ENCODE results near the gene BCORL1.

The BCORL1 gene

DNA sequence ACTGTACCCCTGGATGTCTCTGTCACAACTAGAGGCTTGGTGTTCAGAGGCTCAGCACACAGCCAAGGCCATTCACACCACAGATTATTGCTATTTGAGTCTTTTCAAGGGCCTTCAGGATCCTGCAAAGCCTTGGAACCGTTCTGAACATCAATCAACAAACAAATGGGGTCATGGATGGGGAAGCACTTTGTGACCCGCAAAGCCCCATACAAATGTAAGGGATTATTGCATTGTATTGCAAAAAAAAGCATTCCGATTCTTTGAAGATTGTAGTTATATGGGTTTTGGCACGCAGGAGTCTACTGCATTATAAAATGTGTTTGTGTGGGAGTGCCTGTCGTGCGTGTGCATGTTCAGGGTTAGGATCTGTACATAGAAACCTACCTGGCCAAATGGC lies 17.3 kb upstream of the BCORL1 start:
- DNase-seq (ENCODE audit: low spot score) = no peak

DNA sequence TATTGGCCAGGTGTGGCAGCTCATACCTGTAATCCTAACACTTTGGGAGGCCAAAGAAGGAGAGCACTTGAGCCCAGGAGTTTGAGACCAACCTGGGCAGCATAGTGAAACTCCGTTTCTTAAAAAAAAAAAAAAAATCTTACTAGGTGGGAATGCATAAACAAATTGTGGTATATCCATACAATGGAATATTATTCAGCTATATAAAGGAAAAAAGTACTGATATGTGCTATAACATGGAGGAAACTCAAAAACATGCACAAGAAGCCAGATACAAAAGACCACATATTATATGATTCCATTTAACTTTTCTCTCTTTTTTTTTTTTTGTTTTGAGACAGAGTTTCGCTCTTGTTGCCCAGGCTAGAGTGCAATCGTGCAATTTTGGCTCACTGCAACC lies 13.5 kb upstream of the BCORL1 start:
- no peak for DNase-seq (ENCODE audit: low spot score)

DNA sequence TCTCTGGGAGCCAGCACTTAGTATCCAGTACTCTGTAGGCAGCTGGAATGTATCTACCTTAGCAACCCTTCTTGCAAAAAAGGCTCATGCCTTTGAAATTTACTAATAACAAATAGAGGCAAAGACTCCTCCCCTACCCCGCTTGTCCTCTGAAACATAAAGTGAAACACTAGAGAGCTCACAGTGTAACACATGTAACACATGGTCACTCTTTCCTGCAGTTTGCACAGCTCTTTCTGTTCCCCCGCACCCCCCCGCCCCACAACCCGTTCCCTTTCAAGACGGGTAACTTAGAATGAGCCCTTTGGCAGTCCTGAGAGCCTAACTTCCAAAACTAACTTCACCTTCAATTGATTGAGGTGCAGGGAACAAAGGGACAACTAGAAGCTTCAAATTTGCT lies 6.0 kb upstream of the BCORL1 start:
- DNase-seq (ENCODE audit: low spot score) = no peak

DNA sequence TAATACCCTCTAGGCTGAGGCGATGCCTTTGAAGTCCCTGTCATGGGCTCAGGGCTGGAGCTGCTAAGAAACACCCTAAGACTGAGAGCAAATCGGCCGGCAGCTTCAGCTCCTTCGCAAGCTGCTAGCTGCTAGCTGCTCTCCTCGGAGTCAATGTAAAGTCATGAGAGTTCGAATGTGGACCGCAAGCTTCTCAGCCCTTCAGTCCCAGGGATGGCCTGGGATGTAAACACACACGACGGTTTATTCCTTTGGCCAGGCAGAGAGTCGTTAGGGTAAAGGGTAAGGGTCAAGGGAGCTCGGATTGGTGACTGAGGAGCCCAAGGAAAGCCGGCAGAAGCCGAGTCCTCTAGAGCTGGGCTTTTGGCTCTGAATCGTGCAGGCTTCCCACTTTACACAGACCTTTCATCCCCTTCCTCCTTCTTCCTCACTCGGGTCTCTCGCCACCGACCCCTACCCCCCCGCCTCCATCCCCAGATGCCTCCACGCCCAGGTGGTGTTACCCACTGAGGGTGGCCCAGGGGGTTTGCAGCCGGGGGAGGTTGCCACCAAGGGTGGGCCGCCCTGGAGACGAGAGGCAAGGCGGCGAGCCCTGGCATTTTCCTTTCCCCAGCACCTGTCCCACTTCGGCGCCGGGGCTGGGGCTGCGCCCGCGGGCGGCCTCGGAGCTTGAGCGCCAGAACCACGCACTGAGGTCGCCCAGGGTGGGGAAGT lies 3.1 kb upstream of the BCORL1 start:
- no peak for DNase-seq (ENCODE audit: low spot score)

DNA sequence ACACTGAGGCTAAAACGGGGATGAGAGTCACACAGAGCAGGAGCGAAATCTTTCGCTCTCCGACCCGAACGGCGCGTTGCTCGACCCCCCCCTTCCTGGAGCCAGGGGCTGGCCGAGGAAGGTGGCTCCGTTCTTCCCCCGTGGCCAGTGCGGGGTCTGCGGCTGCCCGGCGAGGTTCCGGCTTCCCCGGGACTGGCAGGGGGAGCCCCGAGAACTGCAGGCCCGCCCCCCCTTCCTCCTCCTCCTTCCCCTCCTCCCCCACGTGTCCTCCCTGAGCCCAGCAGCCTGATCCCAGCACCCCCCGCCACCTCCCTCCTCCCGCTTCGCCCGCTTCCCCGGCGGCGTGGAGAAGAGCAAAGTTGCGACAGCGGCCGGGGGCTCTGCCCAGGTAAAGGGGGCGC lies 2.4 kb upstream of the BCORL1 start:
- no peak for DNase-seq (ENCODE audit: low spot score)

DNA sequence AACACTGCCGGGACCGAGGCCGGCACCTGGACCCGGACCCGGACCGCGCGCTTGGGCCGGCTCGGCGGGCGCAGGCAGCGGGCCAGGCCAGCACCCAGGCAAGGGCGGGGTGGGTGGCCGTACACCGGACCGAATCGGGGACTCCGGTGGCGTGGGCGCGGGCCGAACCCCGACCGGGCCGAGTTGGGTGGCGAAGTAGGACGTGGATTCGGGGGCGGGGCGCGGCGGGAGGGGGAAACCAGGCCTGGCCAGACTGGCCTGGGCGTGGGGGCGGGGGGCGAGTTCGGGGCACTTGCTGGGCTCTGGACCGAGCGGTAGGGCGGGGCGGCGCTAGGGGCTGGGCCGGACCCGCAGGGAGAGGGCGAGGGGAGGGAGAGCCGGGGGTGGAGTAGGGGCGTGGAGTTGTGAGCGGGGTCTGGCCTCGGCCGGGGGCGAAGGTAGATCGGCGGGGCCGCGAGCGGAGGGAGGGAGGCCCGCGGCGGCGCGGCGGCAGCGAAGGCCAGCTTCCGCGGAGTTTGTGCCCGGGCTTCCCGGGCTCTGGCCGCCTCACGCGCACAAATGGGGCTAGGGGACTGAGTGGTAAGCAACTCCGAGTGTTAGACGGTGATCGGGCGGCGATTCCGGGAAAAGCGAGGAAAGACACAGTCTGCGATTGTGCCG lies 1.8 kb upstream of the BCORL1 start:
- DNase-seq (ENCODE audit: low spot score) = no peak

DNA sequence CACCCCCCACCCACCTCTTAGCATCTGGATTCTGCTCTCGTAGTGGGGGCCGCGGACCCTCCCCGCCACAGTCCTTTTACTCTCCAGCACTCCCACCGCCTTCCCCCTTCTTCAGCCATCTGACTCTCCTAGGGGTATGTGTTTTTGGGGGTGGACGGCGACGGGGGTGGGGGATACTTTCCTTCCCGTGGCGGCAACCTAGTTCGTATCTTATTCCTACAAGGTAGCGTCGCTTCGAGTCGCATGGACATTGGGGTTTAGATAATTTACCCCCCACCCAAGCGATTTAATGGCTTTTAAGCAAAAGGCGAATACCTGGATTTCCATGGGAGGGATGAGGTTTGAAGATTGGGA lies 1.3 kb upstream of the BCORL1 start:
- no peak for DNase-seq (ENCODE audit: low spot score)

DNA sequence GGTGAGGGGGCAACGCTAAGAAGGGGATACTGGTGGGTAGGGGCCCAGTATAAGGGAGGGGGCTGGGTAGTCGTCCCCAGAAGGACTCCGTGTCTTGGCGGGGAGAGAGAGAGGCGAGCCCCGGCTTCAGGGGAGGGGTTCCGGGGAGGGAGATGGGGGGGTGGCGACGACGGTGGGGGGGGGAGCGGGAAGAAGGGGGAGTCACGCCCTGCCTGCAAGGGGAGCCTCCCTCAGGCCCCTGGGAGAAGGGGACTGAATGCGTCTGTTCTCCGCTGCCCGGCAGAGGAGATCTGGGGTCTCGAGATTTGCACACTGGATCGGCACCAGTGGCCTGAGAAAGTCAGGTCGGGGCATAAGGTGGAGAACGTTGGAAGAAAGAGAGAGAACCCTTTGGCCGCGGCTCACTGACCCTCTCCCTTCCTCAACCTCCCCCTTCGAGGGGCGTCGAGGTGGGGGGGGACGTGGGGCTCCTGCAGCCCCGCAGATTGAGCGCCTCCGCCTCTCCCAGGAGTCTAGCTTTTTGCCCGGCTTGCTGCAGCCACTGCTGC lies 609 bp upstream of the BCORL1 start:
- no peak for DNase-seq (ENCODE audit: low spot score)

DNA sequence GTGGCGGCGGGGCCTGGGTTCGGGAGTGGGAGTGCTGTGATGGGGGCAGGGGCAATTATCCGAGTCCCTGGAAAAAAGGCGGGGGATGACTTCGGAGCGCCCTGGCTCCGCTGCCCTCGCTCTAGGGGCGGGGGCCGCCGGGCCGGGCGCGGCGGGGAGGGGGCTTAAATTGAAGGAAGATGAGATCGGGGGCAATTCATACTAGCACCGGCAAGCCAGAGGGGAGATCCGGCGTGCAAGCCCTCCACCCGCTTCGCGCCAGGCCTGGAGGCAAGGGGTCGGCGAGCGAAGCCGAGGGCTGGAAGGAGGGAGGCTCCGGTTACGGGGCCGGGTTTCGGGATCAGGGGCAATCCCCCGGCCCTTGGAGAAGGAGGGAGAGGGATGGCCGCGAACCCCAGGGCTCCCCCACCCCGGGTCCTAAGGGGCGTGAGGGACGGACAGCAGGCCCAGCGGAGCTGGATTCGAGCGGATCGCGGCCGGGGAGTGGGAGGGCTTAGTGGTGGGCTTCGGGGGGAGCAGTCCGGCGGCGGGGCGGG lies 1.2 kb downstream of the BCORL1 start:
- no peak for DNase-seq (ENCODE audit: low spot score)

DNA sequence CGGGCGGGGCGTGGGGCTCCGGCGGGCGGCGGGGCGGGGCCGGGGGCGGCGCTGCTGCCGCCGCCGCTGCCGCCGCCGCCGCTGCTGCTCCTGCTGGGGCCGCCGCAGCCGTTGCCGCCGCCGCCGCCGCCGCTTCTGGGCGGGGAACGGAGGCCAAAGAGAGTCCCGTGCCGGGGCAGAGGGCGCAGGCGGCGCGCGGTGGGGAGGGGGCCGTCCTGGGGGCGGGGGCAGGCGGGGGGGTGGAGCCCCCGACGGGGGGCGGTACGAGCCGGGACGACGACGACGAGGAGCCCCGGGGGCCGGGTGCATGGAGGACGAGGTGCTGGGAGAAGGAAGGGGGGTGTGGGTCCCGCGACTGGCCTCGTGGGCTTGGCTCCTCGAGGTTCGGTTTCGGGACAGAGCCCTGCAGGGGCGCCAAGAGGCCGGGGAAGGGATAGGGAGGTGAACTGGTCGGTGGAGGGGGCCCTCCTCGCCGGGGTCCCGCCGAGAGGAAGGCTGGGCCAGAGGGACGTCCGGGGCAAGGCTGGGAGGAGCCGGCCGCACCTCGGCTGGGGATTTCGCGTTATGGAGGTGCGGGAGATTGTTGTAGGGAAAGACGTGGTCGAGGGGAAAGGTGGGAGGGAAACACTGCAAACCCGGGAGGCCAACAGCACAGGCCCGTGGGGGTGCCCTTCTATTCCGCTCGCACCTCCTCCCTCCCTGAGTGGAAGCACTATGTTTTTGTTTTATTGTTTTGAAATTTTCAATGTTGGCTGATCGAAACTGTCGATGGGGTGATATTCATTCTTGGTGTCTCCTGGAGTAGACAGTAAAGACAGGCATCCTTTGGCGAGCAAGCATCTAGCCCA lies 1.9 kb downstream of the BCORL1 start:
- DNase-seq (ENCODE audit: low spot score) = peak; percentile 11

DNA sequence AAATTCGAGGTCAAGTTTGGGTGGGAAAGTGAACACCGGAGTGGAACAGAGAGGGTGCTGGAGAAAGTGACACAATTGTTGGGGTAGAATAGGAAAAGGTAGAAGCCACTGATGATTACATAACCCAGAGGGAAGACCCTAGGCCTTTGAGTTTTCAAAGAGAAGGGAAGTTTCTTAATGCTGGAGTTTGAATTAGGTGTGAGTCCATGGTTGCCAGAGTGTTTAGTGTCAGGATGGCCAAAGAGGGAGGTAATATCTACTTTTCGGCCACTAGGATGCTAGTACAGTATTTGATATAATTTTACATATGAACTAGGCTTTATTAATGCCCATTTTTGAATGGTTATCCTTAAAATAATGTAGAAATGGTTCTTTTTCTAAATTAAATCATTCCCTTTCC lies 5.4 kb downstream of the BCORL1 start:
- no peak for DNase-seq (ENCODE audit: low spot score)

DNA sequence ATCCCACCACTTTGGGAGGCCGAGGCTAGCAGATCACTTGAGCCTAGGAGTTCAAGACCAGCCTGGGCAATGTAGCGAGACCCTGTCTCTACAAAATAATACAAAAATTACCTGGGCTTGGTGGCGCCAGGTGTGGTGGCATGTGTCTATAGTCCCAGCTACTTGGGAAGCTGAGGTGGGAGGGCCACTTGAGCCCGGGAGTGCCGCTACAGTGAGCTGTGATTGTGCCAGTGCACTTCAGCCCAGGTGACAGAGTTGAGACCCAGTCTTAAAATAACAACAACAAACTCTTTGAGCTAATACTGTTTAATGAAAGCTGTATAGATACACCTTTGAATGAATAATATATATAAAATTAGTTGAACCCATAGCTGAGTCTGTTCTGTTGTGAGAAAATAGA lies 9.7 kb downstream of the BCORL1 start:
- DNase-seq (ENCODE audit: low spot score) = no peak

DNA sequence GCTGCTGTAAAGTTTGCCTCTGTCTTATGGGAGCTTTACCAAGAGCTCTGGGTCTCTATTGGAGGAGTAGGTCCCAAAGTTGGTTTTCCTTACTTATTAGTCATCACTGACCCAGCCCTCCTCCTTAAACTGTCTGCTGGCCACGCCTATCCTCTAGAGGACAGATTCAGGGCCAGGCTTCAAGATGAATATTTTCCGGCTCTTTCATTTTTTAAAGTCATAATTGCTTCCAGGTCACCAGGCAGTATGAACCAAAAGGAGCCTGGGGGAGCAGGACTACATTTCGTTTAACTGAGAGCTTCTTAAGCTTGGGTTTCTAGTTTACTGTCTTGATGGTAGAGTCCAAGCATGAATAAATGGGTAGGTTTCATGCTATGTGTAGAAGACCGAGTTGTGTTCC lies 13.7 kb downstream of the BCORL1 start:
- DNase-seq (ENCODE audit: low spot score) = no peak

DNA sequence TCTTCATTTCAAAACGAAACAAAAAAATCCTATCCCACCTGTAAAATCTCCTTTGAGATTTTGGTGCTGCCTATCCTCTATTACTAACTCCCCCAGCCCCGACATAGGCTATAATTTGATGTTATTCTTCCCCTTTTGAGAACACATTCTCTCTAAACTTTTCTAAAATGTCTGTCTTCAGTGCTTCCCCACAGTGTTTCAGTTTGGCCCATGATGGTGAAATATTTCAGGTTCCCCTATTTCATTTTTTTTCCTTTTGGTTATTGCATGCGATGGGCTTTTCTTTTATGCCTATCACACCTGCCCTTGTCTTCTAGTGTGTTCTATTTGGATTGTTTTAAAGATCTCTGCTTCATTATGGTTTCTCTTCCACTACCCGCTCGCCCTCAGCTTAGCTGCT lies 14.7 kb downstream of the BCORL1 start:
- no peak for DNase-seq (ENCODE audit: low spot score)

DNA sequence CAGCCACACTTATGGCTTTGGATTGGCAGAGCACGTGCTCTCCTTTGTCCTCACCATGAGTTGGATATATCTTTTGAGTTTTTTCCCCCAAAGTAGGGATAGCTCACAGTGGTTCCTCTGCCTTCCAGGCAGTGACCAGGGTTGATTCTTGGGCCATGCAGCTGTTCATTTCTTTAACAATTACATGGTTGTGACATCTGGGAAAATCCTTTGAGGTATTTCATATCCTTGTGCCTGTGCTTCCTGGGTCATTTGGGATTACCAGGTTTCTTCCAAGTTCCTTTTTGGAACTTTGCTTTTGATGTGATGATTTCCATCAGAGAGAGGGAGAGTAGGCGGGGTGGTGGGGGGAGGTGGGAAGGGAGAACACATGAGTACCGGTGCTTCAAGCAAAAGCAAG lies 15.6 kb downstream of the BCORL1 start:
- no peak for DNase-seq (ENCODE audit: low spot score)

DNA sequence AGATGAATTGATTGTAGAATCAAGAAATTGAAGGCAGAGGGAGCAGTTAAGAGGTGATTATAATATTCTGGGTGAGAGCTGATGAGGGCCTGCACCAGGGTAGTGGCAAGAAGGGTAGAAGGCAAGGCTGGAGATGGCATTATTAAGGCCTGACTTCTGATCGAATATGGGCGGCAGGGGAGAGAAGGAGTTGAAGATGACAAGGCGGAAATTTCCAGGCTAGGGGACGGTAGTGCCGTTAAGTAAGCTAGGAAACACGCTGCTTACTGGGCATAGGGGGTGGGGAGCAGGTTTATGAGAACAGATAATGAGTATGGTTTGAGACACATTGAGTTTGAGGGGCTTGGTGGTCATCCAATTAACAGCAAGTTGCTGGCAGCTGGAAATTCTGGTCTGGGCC lies 19.5 kb downstream of the BCORL1 start:
- no peak for DNase-seq (ENCODE audit: low spot score)

DNA sequence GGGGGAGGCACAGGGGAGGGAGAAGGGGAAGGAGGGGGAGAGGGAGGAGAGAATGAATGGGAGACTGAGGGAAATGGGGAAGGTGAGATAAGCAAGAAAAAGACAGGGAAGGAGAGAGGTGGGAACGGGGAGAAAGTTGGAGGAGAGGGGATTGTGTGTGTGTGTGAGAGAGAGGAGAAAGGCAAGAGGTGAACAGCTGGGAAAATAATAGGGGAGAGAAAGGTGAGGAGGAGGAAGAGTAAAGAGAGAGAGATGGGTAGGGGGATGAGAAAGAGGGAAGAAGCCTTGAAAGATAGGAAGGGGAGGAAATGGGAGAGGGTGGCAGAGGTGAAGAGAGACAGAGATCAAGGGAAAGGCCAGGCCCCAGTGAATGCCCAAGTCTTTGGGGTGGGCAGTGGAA lies 20.1 kb downstream of the BCORL1 start:
- no peak for DNase-seq (ENCODE audit: low spot score)

DNA sequence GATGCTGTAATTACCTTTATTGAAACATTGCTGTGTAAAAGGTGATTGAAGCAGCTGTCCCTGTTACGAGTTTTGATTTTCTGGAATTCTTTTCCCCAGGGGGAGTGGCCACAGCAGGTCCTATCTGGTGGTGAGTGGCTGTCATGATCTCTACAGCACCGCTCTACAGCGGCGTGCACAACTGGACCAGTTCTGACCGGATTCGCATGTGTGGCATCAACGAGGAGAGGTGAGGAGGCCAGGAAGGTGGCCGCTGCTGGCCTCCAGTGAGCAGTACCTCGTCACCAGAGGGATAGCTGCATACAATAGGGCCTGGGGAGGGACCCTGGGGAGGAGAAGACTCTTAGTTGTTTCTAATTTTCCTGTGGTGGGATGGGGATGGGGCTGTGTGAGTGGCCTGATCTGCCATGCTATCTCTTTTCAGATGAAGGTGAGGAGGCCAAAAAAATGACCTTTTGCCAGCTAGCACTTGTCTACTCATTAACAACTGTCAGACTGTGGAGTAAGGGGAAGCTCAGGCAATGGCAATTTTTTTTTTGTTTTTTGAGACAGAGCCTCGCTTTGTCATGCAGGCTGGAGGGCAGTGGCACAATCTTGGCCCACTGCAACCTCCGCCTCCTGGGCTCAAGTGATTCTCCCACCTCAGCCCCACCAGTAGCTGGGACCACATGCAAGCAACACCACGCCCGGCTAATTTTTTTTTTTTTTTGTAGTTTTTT lies 22.8 kb downstream of the BCORL1 start:
- DNase-seq (ENCODE audit: low spot score) = no peak

DNA sequence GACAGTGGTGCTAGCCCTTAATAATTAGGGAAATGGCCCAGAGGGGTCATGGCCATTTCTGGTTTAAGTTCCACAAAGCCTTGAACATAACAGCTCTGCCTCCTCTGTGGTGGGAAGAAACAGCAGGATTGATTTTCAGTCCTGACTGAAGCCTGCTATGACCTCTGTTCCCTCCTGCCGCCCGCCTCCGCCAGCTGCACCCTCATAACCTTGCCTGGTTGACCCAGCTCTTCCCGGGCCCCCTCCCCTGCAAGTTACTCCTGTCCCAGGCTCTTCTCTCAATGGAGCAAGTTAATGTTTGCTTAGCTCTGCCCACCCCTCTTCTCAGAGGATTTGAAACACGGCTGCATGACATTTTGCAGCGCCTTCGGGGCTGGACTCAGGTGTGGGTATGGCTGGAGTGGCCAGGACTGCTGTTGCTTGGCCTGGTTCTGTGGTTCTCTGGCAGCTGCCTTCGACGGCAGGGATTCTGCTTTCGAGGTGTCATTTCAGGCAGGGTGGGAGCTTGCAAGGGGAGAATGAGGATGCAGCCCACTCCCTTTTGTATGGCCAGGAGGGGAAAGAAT lies 27.3 kb downstream of the BCORL1 start:
- DNase-seq (ENCODE audit: low spot score) = no peak

DNA sequence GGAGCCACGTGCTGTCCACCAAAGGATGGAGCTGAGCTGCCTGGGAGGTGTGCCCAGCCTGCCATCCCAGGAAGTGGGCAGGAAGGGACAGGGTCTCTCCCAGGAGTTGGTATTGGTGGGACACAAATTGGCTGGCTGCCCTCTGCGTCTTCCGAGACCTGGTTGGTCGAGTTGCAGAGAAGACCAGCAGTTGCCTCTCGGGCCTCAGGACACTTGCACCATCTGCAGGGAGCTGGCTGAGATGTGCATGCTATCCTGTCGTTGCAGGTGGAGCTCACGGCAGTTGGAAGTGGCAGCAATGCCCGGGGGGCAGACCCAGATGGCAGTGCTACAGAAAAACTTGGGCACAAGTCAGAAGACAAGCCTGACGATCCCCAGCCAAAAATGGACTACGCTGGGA lies 30.2 kb downstream of the BCORL1 start:
- no peak for DNase-seq (ENCODE audit: low spot score)

DNA sequence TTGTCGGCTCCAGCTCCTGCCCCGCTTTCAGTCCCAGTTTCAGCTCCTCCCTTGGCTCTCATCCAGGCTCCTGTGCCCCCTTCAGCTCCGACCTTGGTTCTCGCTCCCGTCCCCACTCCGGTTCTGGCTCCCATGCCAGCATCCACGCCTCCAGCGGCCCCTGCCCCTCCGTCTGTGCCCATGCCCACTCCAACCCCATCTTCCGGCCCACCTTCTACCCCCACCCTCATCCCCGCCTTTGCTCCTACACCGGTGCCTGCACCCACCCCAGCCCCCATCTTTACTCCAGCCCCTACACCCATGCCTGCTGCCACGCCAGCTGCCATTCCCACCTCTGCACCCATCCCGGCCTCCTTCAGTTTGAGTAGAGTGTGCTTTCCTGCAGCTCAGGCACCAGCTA lies 31.2 kb downstream of the BCORL1 start:
- no peak for DNase-seq (ENCODE audit: low spot score)

DNA sequence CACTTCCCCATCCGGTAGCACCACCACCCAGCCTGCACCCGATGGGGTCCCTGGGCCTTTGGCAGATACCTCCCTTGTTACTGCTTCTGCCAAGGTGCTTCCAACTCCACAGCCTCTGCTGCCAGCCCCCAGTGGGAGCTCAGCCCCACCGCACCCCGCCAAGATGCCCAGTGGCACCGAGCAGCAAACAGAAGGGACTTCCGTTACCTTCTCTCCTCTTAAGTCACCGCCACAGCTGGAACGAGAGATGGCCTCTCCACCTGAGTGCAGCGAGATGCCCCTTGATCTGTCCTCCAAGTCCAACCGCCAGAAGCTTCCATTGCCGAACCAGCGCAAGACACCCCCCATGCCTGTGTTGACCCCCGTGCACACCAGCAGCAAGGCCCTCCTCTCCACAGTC lies 31.9 kb downstream of the BCORL1 start:
- DNase-seq (ENCODE audit: low spot score) = no peak

Measured in LoVo (cell line).